ENCODE results near the gene HCN1.

HCN1 gene

DNA sequence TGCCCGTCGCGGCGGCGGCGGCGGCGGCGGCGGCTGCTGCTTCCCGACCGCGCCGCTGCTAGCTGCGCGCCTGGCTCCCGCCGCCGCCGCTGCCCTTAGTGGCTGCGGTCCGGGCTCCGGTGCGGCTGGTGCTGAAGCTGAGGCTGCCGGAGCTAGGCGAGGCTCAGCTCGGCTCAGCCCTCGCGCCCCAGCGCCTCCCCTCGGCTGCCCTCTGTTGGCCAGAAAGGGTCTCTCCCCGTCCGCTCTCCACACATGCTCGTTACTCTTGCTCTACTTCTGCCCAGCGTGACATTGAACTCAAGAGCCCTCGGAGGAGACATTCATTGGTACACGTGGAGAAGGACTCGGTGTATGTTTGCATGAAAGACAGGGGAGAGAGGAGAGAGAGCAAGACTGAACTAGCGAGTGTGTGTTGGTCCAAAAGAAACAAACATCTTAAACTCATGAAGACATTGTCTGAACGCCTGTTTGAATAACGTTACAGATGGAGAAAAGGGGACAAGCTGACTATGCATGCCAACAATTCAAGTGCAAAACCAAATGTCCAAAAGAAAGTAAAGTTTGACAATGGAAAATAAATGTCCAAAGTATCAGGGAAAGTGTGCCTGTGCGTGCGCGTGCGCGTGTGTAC is at the start of gene HCN1:
HCN1 (minus strand) TSS at position 175 of the 631 bp plus-strand sequence.
- no peak for DNase-seq (ENCODE audit: low read depth in 2 of 2)

DNA sequence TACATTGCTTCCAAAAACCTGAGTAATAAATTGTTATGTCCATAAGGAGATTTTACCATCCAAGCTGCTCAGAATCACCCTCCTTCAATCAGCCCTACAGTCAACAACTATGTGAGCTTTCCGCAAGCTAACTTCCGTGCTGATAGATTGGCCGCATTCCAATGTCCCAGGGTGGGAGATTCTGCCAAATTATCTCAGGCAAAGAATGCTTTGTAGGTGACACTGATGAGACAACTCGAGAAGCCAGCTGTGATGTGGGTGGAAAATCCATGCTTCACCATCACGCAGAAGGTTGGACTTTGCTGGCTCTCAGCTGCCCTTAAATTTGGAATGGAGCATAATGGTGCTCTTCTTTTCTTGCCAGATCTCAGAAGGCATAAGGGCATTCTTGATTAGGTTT is 44.9 kb upstream of the HCN1 start:
- DNase-seq (ENCODE audit: low read depth in 2 of 2): no peak

DNA sequence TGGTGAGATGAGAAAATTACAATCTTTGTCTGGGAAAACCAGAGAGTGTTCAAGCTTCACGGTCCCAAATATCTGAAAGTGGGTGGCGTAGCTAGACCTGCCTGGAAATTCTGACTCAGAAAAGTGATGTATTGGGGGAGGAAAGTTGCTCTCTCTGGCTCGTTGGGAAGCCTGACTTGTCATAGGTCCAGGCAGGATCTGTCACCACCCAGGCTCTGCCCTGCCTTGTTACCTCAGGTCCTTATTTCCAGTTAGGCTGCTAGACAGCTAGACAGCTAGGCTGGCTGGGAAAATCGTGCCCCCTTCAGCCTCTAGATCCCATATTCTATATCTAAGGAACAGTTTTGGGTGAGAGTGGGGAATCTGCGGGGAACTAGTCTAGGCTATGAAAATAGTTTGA is 41.0 kb upstream of the HCN1 start:
- no peak for DNase-seq (ENCODE audit: low read depth in 2 of 2)

DNA sequence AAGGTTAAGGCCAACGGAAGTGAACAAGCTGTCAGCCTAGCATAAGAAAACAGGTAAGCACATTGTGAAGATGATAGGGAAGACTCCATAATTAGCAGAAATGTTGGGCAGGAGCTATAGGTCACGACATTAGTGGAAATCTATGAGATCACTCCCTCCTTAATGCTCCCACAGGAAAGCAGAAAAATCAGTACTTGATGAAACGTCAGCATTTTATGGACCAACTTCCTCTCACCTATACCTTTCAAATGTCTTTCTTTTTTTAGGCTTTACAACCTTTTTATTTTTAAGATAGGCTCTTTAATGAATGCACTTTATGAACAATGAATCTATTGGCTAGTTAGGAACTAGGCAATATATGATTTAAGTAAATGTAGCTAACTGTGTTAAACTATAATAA is 29.4 kb upstream of the HCN1 start:
- DNase-seq (ENCODE audit: low read depth in 2 of 2): no peak

DNA sequence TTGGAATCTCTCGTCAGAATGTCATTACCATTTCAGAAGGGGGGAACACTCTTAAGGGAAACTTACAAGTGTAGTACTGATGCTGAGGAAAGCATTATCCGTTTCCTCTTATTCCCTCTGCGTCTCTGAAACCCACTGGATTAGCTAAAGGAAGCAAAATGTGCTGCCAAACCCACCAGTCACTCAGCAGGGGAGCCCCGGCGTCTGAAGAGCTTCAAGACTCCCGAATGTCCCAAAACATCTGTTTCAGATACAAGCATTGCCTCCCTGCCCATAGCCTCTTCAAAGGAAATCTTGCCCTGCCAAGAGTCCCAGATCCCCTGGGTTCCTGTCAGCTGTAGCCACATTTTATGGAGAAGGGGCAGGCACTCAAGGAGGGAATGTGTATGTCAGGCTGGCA is 1.0 kb upstream of the HCN1 start:
- DNase-seq (ENCODE audit: low read depth in 2 of 2): no peak

DNA sequence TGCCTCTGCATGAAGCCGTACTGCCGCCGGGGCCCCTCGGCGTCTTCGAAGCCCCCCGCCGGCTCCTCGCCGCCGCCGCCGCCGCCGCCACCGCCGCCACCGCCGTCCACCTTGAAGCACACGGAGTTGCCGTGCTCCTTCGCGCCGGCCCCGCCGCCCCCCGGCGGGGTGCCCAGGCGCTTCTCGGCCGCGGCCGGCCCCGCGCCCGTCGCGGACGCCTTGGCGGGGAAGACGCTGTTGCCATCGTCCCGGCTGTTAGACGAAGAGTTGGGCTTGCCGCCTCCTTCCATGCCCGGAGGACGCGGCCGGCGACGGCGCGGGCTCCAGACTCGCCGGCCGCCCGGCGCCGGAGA is 400 bp downstream of the HCN1 start:
- DNase-seq (ENCODE audit: low read depth in 2 of 2): no peak

DNA sequence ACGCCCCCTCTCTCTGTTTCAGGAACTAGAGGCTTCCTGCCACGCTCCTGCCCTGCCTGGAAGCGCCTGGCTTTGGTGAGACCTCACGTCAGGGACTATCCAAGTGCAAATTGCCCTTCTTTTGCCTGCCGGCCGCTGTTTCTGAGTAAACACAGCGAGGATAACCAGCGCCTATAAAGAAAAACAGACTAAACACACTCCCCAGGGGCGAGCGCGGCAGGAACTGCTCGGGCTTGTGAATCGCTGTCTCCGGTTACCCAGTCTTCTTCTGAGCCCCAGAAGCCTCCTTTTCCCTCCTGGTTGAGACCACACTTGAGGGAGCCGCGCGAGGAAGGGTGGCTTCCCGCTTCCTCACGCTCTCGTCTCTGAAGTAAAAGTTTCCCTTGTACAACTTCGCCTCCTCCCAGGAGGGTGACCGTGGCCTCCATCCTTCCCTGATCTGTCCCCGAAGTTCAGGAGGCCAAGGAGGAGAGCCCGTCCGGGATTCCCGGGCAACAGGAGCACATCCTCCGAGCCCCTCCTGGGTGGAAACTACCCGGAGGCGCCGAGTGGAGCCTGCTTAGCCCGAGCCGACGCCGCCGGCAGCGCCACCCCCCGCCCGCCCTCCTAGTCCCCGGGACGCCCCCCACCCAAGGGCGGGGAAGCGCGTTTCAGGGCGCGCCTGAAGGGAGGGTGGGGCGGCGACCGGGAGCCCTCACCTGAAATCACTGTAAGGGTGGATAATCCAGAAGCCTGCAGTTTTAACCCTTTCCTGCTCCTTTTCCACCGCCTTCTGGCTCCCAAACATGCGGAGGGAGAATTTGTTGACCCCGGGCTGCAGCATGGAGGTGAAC is 993 bp downstream of the HCN1 start:
- no peak for DNase-seq (ENCODE audit: low read depth in 2 of 2)

DNA sequence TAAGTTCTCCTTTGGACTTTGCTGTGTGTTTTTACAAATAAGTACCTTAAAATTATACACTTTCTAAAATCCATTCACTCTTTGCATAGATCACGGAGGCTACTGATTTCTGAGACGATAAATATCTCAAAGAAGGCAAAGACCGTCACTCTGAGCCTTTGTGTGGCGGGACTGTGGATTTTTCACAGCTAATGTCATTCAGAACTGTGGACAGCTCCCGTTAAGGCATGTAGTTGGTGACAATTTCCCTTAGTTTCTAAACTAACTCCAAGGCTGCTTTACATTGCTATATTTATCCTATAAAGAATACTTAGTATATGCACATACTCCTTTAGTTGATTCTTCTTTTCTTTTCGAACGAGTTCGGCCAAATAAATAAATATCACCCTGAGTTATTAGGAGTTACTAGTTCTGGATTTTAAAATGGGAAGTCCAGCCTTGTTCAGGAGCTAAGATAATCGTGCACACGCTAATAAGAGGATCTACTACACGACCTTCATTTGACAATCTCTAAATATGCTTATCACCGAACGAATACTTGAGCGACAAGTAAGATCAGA is 1.8 kb downstream of the HCN1 start:
- no peak for DNase-seq (ENCODE audit: low read depth in 2 of 2)

DNA sequence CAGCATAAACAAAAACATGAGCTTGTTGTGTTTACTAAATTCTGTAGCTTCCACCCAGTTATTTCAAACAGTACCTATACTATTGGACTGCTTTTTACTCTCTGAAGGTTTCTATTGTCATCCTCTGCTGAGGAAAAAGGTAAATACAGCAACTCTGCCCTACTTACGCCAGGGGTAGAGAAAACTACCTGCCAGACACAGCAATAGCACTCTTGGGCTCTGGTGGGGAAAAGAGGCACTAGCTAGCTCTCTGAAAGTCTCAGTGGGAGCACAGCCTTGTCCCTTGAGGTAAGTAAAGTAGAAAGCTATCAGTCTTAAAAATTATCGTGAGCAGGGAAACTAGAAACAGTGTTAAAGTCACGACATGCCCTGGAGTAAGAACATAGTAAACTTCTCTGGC is 3.7 kb downstream of the HCN1 start:
- DNase-seq (ENCODE audit: low read depth in 2 of 2): no peak

DNA sequence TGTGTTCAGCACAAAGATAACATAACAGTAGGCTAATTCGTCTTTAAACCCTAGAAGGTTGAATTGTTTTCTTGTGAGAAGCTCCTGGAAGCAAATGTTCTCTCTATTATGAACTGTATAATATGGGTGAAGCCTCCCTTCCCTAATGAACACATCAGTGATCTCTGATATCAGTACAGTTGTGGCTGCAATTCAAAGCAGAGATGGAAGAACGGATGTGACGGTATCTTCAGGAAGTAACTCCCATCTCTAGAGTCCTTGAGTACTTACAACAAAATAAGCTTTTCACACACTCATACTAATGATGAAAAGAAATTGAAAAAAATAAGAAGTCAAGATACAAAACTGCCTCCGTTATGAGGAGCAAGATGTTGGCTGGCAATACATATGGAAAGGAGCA is 4.5 kb downstream of the HCN1 start:
- DNase-seq (ENCODE audit: low read depth in 2 of 2): no peak

DNA sequence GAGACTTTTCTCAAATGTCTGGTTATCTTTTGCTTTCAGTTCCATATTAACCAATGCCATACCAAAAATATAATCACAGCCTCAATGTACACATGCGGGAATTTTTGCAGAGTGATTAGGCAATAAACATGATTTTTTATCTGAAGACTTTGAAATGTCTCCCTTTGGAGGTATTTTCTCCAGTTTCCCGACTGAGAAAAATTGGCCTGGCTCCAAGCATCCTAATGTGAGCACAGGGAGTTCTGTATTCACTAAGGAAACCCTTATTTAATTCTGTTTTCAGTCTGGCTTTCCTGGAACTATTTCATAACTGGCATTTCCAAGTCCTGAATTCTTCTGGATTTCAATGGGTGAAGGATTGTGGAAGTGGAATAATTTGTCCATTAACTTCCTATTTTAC is 8.5 kb downstream of the HCN1 start:
- DNase-seq (ENCODE audit: low read depth in 2 of 2): no peak

DNA sequence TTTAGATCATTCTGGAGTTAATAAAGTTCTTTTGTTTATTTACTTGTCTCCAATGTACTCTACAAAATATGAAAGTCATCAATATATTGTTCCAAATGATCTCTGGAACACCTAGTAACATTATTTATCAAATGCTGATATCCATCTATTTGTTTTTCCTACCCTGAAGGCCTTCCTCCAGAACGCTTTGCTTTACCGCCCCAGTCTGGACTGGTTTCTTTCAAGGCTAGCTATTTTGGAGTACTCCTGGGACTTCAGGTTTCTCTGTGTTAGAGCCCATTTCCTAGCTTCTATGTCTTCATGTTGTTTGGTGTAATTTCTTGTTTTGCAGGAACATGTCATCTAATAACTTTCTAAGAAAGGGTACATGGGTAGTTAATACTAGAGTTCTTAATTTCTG is 9.6 kb downstream of the HCN1 start:
- DNase-seq (ENCODE audit: low read depth in 2 of 2): no peak

DNA sequence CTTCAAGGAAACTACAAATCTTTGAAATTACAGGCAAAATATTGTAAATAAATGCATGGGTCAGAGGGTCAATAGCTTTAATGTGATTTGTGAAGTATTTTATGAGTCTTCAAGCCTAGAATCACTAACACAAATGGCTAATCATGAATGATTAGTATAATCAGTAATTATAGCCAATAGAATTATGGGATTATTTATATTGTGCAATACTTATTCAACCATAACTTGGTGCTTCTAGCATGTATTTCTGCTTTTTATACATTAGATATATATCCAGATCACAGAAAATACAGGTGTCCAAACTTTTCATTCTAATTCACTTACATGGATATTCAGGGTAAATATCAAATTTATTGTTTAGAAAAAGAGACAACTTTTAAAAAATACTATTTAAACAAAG is 12.1 kb downstream of the HCN1 start:
- DNase-seq (ENCODE audit: low read depth in 2 of 2): no peak

DNA sequence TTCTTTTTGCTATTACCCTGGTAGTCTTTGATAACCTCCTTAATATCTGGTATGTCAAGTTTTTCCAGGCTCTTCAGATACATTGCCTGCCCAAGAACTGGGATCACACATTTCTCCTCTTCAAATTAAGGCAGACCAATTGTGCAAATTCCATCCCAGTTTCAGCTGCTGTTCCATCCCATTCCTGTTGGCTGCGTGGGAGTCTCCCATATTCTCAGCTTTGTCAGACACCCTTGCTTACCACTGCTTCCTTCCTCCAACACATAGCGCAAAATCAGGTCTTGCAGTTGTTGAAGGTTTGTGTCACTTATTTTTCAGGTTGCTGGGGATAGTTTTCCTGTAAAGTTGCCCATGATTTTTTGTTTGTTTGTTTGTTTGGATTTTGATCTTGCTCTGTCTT is 15.2 kb downstream of the HCN1 start:
- DNase-seq (ENCODE audit: low read depth in 2 of 2): no peak

DNA sequence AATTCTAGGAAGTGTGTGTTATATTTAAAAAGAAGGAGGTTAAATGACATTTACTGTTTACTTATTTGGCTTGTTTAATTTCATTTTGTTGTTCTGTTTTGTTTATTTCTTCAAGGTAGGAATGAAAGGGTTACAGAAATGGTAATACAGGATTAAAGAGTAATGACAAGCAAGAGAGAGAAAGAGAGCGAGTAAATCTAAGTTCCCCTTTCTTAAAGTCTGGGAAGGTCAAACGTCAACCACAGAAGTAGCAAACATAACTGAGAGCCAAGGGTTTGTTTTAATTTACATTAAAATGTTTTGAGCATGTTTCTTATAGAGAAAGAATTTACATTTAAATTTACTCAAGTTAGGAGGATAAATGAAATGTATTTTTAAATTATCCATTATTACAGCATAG is 18.7 kb downstream of the HCN1 start:
- DNase-seq (ENCODE audit: low read depth in 2 of 2): no peak

DNA sequence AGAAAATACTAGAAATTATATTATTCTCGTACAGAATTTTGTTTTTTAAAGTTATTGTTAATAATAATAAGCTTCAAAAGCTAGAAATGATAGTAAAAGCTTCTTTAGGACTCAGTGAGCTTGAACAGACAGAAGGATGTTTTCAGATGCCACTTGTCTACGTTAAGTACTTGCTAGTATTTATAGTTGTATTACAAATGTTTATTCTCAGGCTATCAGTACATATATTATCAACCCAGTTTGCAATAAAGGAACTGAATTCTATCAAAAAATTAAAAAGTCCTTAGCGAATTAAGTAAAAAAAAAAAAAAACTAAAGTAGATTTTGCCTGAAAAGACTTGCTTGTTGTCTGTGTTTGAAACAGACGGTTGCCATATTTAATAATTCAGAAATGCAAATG is 23.9 kb downstream of the HCN1 start:
- no peak for DNase-seq (ENCODE audit: low read depth in 2 of 2)

DNA sequence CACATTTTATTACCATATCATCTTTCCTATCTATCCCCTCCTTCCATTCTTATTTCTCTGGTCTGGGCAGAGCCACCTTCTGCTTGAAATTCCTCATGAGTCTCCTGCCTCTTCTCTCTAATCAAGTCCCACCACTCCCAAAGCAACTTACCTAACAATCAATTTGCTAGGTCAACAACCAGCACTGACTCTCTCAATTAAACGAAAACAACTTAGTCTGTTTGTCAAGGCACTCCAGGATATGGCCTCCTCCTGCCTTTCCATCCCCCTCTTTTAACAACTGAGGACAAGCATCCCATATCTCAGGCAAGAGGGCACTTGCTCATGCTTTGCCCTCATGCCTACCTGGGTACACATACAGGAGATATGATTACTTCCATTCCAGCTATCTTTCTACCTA is 47.4 kb downstream of the HCN1 start:
- no peak for DNase-seq (ENCODE audit: low read depth in 2 of 2)

DNA sequence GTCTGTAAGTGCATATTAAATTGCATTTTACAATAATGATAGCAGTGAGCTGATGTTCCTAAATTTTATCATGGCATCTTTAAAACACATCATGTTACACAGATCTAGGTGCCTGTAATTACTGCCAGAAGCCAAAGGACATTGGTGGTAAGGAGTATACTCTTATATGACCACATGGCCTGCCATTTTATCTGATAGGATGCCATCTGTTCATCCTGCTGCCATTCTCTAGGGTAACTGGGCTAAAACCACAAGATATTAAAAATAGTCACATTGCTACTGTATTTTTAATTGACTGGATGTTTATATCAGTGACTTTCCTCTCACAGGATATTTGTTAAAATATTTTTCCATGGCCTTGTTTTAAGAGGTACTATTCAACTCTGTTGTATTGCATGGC is 53.1 kb downstream of the HCN1 start:
- no peak for DNase-seq (ENCODE audit: low read depth in 2 of 2)

DNA sequence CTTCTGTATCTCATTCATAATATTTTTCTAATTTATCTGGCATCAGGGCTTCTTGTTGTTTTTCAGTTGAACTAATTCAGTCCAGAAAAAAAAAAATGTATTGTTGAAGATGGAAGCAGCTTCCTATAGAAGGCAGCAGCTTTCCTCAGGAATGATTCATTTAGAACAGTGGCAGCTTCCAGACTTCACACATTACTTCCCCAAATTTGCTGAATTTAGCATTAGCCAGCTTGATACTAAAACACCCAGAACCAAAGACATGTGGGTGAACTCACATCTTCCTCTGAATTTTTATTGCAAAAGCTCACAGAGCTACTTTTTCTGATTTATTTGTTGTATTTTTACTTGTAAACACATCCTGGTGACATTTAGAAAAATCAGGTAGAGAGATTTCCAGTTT is 53.8 kb downstream of the HCN1 start:
- DNase-seq (ENCODE audit: low read depth in 2 of 2): no peak

DNA sequence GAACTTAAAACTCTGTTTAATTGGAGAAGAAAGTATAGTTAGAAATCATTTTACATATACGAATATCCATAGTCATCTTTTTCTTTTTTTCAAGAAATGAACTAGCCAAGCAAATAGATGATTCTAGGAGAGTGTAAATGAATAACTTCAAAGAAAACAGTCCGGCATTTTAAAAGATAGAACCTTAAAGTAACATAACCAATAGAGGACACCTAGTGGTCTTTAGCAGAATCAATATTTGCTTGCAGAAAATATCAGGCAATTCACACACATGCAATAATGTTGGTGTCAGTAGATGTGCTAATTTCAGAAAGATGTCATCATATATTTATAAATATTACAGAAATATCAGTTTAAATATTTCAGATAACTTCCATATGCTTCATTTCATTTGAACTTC is 57.1 kb downstream of the HCN1 start:
- DNase-seq (ENCODE audit: low read depth in 2 of 2): no peak

DNA sequence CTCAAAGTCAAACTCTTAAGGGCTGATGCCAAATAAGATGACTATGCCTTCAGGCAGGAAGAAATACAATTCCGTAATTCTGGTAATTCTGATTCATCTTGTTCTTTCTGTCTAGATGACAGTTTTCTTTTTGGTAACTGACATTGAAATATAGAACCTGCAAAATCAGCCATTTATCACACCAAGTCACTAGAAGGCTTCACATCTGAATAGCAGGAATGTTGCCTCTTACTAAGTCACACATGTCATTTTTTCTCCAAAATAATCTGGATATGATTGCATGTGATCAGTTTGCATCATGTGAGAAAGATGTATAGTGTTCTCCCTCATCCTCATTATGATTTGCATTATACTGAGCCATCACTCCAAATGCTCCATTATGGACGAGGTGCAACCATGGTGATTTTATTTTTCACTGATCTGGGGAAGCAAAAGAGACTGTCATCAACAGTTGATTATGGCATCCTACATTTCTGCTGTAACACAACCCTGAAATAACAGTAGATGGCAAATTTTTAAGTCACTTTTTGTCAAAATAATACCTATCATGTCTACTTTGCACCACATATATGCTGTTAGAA is 69.0 kb downstream of the HCN1 start:
- DNase-seq (ENCODE audit: low read depth in 2 of 2): no peak

DNA sequence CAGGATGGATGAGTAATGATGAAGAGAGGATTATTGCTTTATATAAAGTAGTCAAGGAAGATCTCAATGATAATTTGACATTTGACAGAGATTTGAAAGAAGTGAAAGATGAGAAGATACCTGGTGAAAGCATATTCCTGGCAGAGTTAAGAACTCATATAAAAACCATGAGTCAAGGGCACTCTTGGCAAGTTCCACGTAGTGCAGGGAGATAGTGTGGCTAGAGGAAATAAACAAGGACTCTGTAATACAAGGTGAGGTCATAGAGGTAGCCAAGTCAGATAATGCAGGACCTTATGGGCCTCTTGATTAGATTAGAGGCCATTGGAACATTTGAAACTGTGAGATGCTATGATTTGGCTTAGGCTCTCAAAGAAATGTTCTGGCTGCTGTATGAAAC is 72.3 kb downstream of the HCN1 start:
- DNase-seq (ENCODE audit: low read depth in 2 of 2): no peak

DNA sequence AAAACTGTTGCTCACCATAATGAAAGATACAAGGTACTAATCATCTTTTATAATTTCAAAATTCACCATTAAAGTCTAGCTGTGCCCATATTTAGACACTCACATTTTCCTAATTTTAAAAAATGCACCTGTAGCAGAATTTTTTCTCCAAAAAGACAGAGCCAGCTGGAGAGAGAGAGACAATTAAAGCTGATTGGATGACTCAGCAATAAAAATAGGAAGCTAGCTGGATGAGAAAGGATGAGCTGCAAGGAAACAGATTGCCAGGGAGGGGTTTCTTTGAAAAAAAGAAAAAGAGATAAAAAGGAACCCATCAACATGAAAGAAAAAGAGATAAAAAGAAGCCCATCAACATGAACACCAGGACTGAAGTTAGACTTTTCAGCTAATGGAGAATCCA is 73.8 kb downstream of the HCN1 start:
- no peak for DNase-seq (ENCODE audit: low read depth in 2 of 2)
